GM12878 (cell line): ENCODE data around the gene DNMT3B.

Experiments used
- EP300 ChIP-seq, 2 experiments: fragments of 150-350 bp in 1 of 2; IDR thresholded peaks; 2 replicates each; pipeline ENCODE4 v1.6.1; 2011 to 2012; ENCODE audit warnings: low read depth in 2 of 2, low read length in 2 of 2, borderline replicate concordance in 1 of 2, improper control_type of control experiment in 1 of 2, inconsistent platforms in 1 of 2; ENCODE audit not compliant: control insufficient read depth in 1 of 2
- PAX5 ChIP-seq: IDR thresholded peaks from 2 replicates; pipeline ENCODE4 v1.6.1; 2011; ENCODE audit warnings: low read depth, low read length, borderline replicate concordance
- SUZ12 ChIP-seq: fragments of 200-600 bp; sonication (generic); IDR thresholded peaks from one replicate; pipeline ENCODE4 v1.6.1; 2018; ENCODE audit warnings: antibody characterized with exemption, mild to moderate bottlenecking; ENCODE audit not compliant: unreplicated experiment
- TAF1 ChIP-seq: IDR thresholded peaks from 2 replicates; pipeline ENCODE4 v1.6.1; 2011; ENCODE audit warnings: mild to moderate bottlenecking, low read depth, low read length, borderline replicate concordance
- ZNF207 ChIP-seq: fragments of 450-650 bp; IDR thresholded peaks from 2 replicates; pipeline ENCODE4 v1.6.1; 2014; ENCODE audit warnings: antibody characterized with exemption, mild to moderate bottlenecking, borderline replicate concordance
- TF ChIP-seq, protein P1 (sequence below), 3 experiments: IDR thresholded peaks in 2 of 3; conservative IDR thresholded peaks in 1 of 3; 2 replicates each; pipeline ENCODE4 v1.5.1; 2011; ENCODE audit warnings: low read depth in 3 of 3, low read length in 3 of 3, mild to moderate bottlenecking in 3 of 3, control low read depth in 2 of 3, moderate library complexity in 2 of 3, inconsistent platforms in 1 of 3, mixed read lengths in 1 of 3; ENCODE audit not compliant: control insufficient read depth in 2 of 3, insufficient read depth in 1 of 3; ENCODE audit errors: extremely low read depth in 1 of 3

DNA sequence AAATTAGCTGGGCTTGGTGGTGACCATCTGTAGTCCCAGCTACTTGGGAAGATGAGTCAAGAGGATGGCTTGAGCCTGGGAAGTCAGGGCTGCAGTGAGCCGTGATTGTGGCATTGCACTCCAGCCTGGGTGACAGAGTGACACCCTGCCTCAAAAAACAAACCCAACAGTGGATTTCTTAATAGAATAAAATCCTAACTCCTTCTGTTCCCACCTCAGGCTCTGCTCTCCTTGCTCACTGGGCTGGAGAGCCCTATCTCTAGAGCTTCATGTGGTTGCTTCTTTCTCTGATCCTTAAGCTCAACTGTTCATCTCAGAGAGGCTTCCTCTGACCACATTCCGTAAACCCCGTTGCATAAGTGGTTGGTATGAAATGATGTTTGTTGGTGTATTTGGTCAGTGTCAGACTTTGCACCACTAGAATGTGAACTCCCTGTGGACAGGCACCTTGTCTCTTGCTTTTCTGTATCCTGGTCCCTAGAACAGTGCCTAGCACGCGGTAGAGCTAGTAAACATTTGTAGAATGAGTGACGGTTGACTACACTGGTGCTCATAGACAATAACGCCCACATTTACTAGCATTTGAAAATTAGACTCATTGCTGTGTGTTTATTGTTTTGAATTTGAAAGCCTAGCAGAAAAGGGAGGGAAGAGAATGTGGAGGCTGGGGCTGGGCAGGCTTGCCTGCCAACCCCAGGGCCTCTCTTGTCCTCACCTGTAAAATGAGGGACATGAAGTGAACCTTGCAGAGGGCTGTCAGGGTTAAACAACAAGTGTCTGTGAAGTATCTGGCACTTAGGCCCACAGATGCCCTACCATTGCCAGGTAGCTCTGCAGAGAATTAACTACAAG, 61.8 kb downstream of the DNMT3B start:
- TF ChIP-seq TAF1 (no peak), SUZ12 (no peak), PAX5 (no peak), EP300 (IDR thresholded peaks at IDR 0.05; ENCODE audit: borderline replicate concordance in 1 of 2, control insufficient read depth in 1 of 2, low read depth in 2 of 2, low read length in 2 of 2) (no peak), ZNF207 (no peak)
- TF ChIP-seq, protein P1, sequence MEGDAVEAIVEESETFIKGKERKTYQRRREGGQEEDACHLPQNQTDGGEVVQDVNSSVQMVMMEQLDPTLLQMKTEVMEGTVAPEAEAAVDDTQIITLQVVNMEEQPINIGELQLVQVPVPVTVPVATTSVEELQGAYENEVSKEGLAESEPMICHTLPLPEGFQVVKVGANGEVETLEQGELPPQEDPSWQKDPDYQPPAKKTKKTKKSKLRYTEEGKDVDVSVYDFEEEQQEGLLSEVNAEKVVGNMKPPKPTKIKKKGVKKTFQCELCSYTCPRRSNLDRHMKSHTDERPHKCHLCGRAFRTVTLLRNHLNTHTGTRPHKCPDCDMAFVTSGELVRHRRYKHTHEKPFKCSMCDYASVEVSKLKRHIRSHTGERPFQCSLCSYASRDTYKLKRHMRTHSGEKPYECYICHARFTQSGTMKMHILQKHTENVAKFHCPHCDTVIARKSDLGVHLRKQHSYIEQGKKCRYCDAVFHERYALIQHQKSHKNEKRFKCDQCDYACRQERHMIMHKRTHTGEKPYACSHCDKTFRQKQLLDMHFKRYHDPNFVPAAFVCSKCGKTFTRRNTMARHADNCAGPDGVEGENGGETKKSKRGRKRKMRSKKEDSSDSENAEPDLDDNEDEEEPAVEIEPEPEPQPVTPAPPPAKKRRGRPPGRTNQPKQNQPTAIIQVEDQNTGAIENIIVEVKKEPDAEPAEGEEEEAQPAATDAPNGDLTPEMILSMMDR (IDR thresholded peaks at IDR 0.05 in 2 of 3, conservative IDR thresholded peaks at IDR 0.05 in 1 of 3; ENCODE audit: control insufficient read depth in 2 of 3, extremely low read depth in 1 of 3, insufficient read depth in 1 of 3, low read depth in 3 of 3, low read length in 3 of 3) = no peak
